Anterior cingulate cortex (tissue), 58 donors: Measurements from ENCODE around the gene PLA2G12B.
"Not testable (repeated sequence)": the region's sequence is repeated elsewhere in the genome, so short reads cannot be mapped to it uniquely, and the experiment has no call there.

ENCODE experiments used
- DNase-seq, 58 donors: peaks; one replicate each; lab custom pipeline; 2025; lab: John Stamatoyannopoulos, UW

PLA2G12B gene

DNA sequence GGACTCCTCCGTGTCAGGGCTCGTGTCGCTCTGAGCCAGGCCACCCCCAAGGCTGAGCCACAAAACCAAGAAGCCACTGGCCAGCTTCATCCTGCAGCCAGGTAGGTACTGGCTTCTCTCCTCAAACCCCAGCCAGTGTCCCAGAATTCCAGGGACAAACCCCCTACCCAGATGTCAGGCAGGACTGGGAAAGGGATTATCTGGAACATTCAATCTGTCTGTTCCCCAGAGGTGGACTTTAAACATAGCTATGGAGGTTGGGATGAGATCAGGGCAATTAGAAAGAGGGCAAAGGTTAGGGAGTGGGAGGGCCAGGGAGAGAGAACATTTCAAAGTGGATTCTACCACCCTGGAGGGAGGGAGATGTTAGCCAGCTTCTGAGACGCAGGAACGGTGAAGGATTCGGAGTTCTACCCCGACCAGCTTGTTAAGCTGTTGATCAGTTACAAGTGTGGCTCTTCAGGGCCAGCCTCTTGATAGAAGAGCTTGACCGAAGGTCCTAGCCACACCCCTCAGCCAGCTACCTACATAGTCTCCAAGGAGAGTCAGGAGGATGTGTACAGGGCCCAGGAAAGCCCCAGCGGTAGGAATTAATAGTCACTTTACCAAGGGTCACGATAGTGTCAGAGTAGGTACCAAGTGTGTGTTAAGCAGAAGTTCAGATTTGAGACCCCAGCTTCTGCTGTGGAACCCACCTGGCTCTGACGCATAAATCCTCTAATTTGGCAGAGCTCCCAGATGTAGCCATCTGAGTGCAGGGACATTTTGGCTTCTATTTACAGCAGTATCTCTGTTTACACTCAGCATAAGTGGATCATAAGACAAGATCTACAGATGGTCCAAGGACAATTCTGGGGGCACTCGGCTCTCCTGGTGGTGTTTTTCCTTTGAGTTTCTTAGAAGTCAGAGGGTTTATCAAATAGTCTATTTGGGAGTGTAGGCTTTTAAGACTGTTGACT, at the start of gene PLA2G12B:
PLA2G12B (minus strand) TSS at position 211 of the 959 bp plus-strand sequence; CDS start at position 90, 121 bp downstream.
- no peak for DNase-seq

GRCh38 chr10:73003822-73004221, 49.2 kb upstream of the PLA2G12B start:
- DNase-seq: no peak

DNA sequence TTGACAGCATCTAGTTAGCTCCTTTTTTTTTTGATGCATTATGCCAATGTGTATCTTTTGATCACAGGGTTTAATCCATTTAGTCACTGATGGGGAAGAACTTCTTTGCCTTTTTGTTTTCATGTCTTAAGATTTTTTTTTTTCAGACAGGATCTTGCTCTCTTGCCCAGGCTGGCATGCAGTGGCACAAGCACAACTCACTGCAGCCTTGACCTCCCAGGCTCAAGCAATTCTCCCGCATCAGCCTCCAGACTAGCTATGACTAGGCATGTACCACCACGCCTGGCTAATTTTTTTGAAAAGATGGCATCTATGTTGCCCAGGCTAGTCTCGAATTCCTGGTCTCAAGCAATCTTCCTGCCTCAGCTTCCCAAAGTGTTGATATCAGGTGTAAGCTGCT, 46.4 kb upstream of the PLA2G12B start:
- DNase-seq: no peak

GRCh38 chr10:72997099-72997498, 42.5 kb upstream of the PLA2G12B start:
- no peak for DNase-seq

GRCh38 chr10:72995459-72995858, 40.9 kb upstream of the PLA2G12B start:
- DNase-seq: not testable (repeated sequence)

DNA sequence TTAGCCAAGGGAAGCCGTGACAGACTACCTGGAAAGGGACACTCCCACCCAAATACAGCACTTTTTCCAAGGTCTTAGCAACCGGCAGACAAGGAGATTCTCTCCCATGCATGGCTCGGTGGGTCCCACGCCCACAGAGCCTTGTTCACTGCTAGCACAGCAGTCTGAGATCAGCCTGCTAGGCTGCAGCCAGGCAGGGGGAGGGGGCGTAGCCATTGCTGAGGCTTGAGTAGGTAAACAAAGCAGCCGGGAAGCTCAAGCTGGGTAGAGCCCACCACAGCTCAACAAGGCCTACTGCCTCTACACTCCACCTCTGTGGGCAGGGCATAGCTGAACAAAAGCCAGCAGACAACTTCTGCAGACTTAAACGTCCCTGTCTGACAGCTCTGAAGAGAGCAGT, 35.2 kb upstream of the PLA2G12B start:
- DNase-seq: not testable (repeated sequence)

GRCh38 chr10:72984618-72985017, 30.0 kb upstream of the PLA2G12B start:
- not testable (repeated sequence) for DNase-seq

DNA sequence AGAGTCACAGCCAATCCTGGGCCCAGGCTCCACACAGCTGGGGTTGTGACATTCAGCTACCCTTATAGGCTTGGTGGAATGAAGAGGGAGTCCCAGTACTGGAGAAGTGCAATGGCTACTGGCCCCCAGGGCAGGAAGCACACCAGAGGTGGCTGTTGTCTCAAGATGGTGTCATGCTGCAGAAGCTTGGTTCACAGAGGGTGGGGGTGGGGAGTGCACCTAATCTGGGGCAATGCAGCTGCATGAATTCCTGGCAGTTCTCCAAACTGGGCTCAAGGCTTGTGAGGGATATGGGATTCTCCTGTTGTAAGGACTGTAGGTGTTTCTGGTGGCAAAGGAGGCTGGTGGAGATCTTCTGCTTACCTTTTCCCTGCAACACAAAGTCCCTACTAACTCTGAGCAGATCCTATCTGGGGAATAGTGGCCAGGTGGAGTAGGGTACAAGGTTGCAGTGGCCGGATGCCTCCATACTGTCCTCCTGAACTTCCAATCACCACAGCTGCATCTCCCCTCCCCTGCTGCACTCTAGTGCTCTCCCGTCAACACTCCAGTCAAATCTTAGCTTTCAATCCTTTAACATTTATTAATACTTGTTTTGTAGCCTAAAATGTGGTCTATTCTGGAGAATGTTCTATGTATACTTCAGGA, 27.4 kb upstream of the PLA2G12B start:
- no peak for DNase-seq

DNA sequence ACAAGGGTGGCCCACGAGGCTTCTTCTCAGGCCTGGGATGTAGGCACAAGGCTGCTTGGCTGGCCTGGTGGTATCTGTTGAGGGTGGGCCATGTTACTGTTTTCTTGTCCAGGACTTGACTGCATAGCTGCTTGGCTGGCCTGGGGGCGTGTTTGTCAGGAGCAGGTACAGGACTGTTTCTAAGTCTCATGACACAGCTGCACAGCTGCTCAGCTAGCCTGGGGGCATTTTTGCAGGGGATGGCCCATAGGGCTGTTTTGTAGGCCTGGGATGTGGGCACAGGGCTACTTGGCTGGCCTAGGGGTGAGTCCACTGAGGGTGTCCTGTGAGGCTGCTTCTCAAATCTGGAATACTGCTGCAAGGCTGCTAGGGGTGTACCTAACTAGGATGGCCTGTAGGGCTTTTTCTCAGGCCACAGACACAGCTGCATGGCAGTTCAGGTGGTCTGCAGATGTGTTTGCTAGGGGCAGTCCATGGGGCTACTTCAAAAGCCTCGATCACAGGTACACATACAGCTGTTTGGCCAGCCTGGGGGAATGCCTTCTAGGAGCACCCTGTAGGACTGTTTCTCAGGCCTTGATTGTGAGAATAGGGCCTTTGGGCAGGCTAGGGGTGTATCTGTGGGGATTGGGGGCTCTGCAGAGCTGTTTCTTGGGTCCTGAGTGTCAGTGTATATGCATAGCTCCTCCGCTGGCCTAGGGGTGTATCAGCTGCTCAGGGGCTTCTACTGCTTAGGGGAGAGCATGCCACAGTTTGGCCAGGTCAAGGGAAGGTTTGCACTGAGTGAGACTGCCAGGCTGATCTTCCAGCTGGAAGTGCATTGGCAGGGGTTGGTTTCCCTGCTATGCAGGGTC, 26.6 kb upstream of the PLA2G12B start:
- DNase-seq: no peak

DNA sequence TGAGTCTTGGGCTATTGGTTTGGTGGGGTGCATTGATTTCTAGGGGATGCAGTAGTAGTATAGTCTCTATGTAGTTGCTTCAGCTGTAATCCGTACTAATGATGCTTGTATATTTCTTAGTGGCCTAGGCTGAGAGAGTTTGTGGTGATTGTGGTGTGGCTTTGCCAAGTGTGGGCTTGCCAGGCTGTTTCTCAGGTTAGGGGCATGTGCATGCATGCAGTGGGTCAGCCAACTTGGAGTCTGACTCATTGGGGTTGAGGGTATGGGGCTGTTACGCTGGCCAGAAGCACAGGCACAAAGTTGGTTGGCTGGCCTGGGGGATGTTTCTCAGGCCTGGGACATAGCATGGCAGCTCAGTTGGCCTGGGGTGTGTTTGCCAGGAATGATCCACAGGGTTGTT, 25.7 kb upstream of the PLA2G12B start:
- no peak for DNase-seq

- DNase-seq: no peak
Measured at GRCh38 chr10:72979709-72980108, 25.1 kb upstream of the PLA2G12B start.

- no peak for DNase-seq
Measured at GRCh38 chr10:72976886-72977285, 22.3 kb upstream of the PLA2G12B start.

DNA sequence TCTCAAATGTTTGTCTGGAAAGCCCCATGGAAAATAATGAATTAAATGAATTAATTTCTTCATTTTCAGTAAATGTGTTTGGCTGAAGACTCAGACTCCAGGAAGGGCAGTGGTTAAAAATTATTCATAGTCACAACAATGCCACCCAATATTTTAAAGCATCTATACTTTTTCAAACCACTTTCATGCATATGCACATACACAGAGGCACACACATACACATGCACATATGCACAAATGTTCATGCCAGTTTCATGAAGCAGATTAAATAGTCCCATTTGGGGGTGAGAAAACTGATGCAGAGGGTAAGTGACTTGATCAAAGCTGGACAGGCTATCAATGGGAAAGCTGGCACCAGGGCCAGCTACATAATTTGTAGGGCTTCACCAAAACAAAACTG, 1.4 kb upstream of the PLA2G12B start:
- DNase-seq: no peak

GRCh38 chr10:72954230-72954595, 393 bp downstream of the PLA2G12B start:
- no peak for DNase-seq

GRCh38 chr10:72953687-72954086, 919 bp downstream of the PLA2G12B start:
- no peak for DNase-seq

- no peak for DNase-seq
Measured at GRCh38 chr10:72952642-72953158, 1.9 kb downstream of the PLA2G12B start.

GRCh38 chr10:72952189-72952588, 2.4 kb downstream of the PLA2G12B start:
- no peak for DNase-seq

GRCh38 chr10:72951760-72952159, 2.8 kb downstream of the PLA2G12B start:
- no peak for DNase-seq

DNA sequence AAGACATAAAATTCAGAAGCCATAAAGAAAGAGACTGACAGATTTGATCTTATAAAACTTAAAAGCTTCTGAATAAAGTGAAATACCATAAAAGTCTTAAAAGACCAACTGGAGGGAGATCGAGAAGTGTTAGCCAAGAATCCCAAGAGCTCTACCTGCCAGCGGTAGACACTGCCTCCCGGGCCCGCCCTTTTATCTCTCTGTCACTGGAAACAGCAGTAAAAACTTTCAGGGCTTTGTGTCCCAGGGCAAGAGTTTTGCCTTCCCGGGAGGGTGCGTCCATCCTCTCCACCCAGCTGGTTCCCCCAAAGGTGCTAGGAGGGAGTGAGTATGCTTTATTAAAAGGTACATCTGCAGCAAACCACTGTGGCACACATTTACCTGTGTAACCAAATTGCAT, 5.8 kb downstream of the PLA2G12B start:
- DNase-seq: no peak

- DNase-seq: no peak
Measured at GRCh38 chr10:72946963-72947362, 7.6 kb downstream of the PLA2G12B start.
